Activated B cell treated with CpG ODN at 0.5 μM for 24 hours (primary cell): ENCODE results near the gene ZNF550. TPM values are rescaled to one million over a fixed set of nuclear protein-coding genes. Genes with fewer than 3 reads are reported as not detected.

Experiments used
- total RNA-seq: library from RNA; stranded (reverse); gene quantifications from 2 replicates; pipeline ENCODE4 v1.2.3, GENCODE V29; 2022

The ZNF550 gene
- total RNA-seq, 1 donor from 2014 or later: 18.7 TPM

Other genes starting within 250 kb of the ZNF550 start
- gene ZNF543, start 239.4 kb downstream of the ZNF550 start, total RNA-seq: 14.0 and 16.1 TPM in 2 replicates
- 12.4 and 13.5 TPM in 2 replicates for gene ZNF304, start 208.6 kb downstream of the ZNF550 start, total RNA-seq
- 9.7 and 10.2 TPM in 2 replicates for gene TRAPPC2B, start 196.3 kb downstream of the ZNF550 start, total RNA-seq
- 6.0 and 6.3 TPM in 2 replicates for gene ZNF547, start 196.3 kb downstream of the ZNF550 start, total RNA-seq
- 38.7 and 39.7 TPM in 2 replicates for gene ZNF548, start 170.0 kb downstream of the ZNF550 start, total RNA-seq
- gene ZNF17, start 148.7 kb downstream of the ZNF550 start, total RNA-seq: 16.1 and 18.6 TPM in 2 replicates
- 16.4 and 18.2 TPM in 2 replicates for gene ZNF749, start 124.5 kb downstream of the ZNF550 start, total RNA-seq
- 0.78 and 1.1 TPM in 2 replicates for gene VN1R1, start 102.7 kb downstream of the ZNF550 start, total RNA-seq
- gene ZNF772, start 82.3 kb downstream of the ZNF550 start, total RNA-seq: 13.8 and 17.9 TPM in 2 replicates
- 17.2 TPM in 2 replicates for gene ZNF419, start 72.1 kb downstream of the ZNF550 start, total RNA-seq
- 20.2 and 21.3 TPM in 2 replicates for gene ZNF773, start 59.9 kb downstream of the ZNF550 start, total RNA-seq
- gene ZNF549, start 32.5 kb downstream of the ZNF550 start, total RNA-seq: 14.0 and 16.9 TPM in 2 replicates
- 12.6 and 13.8 TPM in 2 replicates for gene ZNF416, start 19.0 kb upstream of the ZNF550 start, total RNA-seq
- gene ZIK1, start 24.3 kb upstream of the ZNF550 start, total RNA-seq: 16.2 and 18.1 TPM in 2 replicates
- 7.0 and 7.9 TPM in 2 replicates for gene ZNF530, start 40.0 kb upstream of the ZNF550 start, total RNA-seq
- gene ZNF134, start 54.4 kb upstream of the ZNF550 start, total RNA-seq: 32.3 and 38.4 TPM in 2 replicates
- gene ZNF211, start 73.3 kb upstream of the ZNF550 start, total RNA-seq: 22.0 and 26.0 TPM in 2 replicates
- not detected in 2 replicates for gene ZSCAN4, start 109.1 kb upstream of the ZNF550 start, total RNA-seq
- gene ZNF551, start 122.1 kb upstream of the ZNF550 start, total RNA-seq: 20.0 and 28.6 TPM in 2 replicates
- gene ZNF154, start 149.3 kb upstream of the ZNF550 start, total RNA-seq: 23.2 and 27.9 TPM in 2 replicates
- 25.2 and 27.0 TPM in 2 replicates for gene ZNF671, start 167.8 kb upstream of the ZNF550 start, total RNA-seq
- 26.5 and 29.9 TPM in 2 replicates for gene ZNF776, start 187.0 kb upstream of the ZNF550 start, total RNA-seq
- gene ZNF586, start 209.8 kb upstream of the ZNF550 start, total RNA-seq: 29.4 and 33.7 TPM in 2 replicates